C4-2B (cell line): ENCODE results near the gene GIMAP8.

Source experiments
- ZFX ChIP-seq: fragments of 450-650 bp; IDR thresholded peaks from 2 replicates; pipeline ENCODE4 v1.6.1; 2017
- TF ChIP-seq, protein P1 (sequence below): fragments of 450-650 bp; conservative IDR thresholded peaks from 2 replicates; pipeline ENCODE4 v1.5.1; 2017; ENCODE audit warnings: mild to moderate bottlenecking

- TF ChIP-seq, protein P1, sequence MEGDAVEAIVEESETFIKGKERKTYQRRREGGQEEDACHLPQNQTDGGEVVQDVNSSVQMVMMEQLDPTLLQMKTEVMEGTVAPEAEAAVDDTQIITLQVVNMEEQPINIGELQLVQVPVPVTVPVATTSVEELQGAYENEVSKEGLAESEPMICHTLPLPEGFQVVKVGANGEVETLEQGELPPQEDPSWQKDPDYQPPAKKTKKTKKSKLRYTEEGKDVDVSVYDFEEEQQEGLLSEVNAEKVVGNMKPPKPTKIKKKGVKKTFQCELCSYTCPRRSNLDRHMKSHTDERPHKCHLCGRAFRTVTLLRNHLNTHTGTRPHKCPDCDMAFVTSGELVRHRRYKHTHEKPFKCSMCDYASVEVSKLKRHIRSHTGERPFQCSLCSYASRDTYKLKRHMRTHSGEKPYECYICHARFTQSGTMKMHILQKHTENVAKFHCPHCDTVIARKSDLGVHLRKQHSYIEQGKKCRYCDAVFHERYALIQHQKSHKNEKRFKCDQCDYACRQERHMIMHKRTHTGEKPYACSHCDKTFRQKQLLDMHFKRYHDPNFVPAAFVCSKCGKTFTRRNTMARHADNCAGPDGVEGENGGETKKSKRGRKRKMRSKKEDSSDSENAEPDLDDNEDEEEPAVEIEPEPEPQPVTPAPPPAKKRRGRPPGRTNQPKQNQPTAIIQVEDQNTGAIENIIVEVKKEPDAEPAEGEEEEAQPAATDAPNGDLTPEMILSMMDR: no peak
- no peak for TF ChIP-seq ZFX
These were observed 41.0 kb upstream of the GIMAP8 start for GRCh38 chr7:150409300-150410030.
